GM18526 (cell line): ENCODE results near the gene KYAT1.

ENCODE experiments used
- POLR2A ChIP-seq: IDR thresholded peaks from 3 replicates; pipeline ENCODE4 v1.6.1; 2011; ENCODE audit not compliant: insufficient read length; ENCODE audit errors: extremely low read depth

The KYAT1 gene

DNA sequence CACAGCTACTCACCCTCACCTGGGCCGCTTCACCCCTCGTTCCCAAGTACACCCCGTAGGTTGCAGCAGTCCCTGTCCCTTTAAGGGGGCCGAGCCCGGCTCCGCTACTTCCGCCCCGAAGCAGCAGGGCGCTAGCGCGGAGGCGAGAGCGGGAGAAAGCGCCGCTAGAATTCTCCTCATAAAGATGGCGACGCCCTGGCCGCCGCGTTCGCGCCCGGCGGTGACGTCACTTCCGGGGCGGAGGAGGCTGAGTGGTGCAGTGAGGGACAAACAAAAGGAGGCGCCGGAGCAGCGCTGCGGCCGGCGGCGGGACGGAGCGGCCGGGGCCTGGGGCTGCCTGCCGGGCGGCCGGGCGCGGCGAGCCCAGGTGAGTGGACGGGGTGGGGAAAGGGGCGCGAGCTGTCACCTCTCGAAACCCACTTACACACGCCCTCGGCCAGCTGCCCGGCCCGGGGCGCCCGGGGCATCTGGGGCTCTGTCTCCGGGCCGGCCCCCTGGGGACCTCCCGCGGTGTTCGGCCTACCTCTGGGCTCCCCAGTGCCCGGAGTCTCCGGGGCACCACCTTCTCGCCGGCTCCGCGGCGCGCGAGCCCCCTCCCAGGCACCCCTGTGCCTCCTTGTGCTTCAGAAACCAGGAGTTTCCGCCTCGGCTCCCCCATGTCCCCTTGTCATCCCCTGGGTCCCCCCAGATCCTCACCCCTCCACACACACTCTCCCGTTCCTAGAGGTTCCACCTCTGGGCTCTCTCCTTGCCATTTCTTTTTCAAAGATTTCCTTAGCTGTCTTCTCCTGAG, at the start of gene KYAT1, which contains the start of gene LRRC8A:
Gene KYAT1, minus strand, starts transcription at position 67 of the 793 bp plus-strand sequence. CDS start 36,545 bp downstream, outside the sequence.
Gene LRRC8A, plus strand, starts transcription at position 250 of the 793 bp plus-strand sequence. CDS start 25,032 bp downstream, outside the sequence.
- peak; percentile 61 for TF ChIP-seq POLR2A

DNA sequence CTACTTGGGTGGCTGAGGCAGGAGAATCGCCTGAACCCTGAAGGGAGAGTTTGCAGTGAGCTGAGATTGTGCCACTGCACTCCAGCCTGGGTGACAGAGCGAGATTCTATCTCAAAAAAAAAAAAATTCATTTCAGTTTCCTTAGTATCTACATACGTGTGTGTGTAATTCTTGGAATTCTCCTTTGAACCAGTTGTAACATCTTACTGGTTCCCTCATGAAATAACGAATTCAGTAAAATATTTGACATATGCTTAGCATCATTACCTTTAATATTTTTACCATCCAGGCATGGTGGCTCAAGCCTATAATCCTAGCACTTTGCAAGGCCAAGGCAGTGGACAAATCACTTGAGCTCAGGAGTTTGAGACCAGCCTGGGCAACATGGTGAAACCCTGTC, 47.8 kb upstream of the KYAT1 start:
- no peak for TF ChIP-seq POLR2A

DNA sequence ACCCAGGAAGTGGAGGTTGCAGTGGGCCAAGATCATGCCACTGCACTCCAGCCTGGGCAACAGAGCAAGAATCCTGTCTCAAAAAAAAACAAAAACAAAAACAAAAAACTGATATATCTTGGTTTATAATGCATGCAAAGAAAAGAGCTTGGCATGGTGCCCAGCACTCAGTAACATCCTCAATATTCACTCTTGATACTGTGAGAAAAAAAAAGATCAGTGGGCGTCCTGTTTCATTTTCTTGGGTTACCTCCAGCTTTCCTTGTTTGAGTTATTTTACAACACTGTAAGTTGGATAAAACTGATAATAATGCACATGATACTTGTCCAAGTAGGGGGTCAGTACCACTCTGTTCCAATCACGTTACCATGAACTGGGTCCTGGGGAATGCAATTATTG, 46.9 kb upstream of the KYAT1 start:
- no peak for TF ChIP-seq POLR2A

DNA sequence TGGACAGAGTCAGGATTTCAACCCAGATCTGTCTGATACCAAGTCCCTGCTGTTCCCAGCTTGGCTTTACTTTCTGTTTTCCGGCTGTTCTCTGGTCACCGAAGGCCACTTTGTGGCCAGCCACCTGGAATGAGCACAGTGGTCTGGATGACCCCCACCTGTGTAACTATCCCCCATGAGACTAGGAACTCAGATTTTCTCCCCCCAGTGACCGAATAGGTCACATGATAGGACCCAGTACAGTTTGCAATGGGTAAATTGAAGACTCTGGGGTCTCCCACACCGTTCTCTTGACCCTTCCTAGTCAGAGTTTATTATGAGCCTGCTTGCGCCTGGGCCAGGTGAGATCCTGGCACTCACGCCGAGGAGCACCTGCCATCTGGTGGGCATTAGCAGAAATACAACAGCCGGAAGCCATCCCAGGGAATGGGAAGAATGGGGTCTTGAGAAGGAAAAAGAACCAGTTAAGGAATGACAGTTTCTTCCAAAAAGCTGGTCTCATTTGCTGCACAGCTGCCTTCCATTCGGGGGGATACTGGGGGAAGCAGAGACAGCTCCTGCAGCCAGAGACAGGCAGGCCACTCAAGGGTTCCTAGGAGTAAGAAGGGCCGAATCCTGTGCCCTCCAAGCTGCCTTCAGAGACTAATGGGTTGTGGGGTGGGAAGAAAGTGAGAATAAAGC, 46.1 kb upstream of the KYAT1 start:
- no peak for TF ChIP-seq POLR2A

DNA sequence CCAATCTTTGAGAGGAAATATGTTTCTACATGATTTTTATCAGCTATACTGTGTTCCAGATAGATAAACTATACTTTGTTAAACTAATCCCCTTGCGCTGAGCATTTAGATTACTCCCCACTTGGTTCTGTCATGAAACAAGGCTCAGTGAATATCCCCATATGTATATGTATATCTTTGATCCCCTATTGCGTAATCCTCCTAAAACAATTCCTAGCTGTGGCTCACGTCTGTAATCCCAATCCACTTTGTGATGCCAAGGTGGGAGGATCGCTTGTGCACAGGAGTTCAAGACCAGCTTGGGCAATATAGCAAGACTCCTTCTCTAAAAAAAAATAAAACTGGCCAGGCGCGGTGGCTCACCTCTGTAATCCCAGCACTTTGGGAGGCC, 41.7 kb upstream of the KYAT1 start:
- TF ChIP-seq POLR2A, result no peak

DNA sequence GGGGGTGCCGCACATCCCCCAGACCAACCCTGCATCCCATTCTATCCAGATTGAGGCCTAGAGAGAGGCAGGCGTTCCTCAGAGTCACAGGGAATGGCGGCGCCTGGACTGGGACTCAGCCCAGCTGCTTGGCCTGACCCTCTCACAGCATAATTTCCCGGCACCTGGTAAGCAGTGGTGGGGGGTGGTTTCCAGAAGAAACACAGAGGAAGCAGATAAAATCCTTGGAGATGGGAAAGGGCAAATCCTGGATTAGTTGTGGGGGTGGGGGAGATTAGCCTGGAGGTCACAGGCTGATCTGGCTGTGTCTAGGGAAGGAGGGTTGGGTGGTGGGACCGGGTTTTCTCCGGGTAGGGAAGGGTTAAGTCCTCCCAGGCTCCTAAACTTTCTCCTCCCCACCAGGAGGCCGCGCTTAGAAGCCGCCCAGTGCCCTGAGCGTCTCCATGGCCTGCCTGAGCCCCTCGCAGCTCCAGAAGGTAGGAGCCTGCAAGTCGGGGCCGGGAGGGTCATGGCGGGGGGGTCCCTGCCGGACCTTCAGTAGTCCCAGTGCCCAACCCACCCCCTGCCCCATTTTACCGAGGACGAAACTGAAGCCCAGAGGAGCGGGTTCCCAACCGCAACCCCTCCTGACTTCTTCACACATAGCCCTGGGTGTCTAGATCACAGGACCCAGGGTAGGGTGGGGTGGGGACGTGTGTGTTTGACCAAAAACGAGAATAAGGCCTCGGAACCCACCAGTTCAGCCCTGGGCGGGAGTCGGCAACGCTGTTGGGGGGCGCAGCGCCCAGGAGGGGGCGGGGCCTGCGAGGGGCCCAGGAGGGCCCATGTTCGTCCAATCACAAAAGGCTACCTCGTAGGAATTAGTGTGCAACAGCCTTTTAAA, 40.4 kb upstream of the KYAT1 start:
- no peak for TF ChIP-seq POLR2A

DNA sequence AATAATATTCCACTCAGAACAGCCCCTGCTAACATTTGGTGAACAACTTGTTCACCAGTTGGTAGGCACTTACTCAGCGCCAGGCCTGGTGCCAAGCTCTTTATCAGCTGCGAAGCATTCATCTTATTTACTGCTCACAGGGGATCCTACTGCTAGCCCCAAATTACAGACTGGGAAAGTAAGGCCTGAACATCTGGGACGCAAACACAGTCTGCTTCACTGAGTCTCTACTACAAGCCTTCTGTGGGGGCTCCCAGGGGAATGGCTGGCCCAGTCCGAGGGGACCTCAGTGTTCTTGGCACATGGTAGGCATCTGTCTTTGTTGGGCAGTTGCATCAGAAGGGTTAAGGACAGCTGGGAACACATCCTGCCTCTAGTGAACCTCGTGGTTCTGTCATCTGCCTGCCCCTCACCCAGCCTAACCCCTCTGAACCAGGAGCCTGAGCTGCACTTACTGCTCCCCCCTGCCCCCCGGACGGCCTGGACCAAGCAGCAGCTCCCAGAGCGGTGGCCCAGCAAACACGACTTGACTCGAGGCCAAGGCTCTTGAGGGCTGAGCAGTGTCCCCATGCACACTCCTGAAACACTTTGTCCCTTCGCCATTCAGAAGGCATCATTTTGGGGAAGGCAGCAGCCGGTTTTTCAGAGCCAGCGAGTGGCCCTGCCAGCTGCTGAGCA, 38.8 kb upstream of the KYAT1 start, which contains the start of gene PHYHD1:
Gene PHYHD1, plus strand, starts transcription at position 602 of the 678 bp plus-strand sequence. CDS start 1,342 bp downstream, outside the sequence.
- TF ChIP-seq POLR2A, result no peak

DNA sequence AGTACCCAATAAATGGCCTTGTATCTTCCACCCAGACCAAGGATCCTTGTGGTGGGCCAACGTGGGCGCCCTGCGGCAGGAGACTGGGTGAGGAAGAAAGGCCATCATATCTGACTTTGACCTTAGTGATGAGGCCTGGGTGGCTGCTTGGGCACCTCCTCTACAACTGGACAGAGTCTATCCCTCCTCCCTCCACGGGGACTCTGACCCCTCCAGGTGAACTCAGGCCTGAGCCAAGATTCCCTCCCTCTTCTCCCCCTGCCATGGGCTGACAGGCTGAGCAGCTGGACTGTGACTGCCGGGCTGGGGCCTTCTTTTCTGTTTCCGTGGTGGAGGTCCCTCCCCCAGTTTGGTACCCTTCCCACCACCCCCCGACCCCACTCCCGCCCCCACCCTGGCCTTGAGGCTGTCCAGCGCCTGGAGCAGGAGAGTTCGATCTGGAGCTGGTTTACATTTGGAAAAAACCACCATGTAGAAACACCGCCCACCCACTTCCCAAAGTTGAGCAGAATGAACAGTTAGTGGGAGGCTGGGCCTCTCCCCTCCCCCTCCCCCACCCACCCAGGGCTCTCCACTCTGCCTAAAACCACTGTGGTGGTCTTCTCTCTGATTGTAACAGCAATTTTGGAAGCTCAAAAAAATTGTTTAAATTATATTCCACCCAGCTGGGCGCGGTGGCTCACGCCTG, 37.8 kb upstream of the KYAT1 start:
- TF ChIP-seq POLR2A, result no peak

DNA sequence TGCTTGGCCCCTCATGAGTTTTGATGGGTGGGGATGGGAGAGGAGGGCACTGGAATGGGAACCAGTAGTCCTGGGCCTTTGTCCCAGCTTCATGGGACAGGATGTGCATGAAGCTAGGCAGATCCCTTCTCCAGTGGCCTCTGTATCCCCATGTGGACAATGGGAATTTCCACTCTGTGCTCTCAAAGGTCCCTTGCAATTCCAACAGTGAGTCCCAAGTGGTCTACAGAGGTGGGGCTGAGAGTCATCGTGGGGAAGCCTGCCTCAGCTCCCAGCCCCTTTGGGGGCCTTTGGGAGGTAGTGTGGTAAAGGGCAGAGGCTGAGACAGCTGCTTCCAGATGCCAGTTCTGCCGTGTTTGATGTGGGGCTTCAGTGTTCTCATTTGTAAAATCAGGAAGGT, 37.2 kb upstream of the KYAT1 start:
- no peak for TF ChIP-seq POLR2A

DNA sequence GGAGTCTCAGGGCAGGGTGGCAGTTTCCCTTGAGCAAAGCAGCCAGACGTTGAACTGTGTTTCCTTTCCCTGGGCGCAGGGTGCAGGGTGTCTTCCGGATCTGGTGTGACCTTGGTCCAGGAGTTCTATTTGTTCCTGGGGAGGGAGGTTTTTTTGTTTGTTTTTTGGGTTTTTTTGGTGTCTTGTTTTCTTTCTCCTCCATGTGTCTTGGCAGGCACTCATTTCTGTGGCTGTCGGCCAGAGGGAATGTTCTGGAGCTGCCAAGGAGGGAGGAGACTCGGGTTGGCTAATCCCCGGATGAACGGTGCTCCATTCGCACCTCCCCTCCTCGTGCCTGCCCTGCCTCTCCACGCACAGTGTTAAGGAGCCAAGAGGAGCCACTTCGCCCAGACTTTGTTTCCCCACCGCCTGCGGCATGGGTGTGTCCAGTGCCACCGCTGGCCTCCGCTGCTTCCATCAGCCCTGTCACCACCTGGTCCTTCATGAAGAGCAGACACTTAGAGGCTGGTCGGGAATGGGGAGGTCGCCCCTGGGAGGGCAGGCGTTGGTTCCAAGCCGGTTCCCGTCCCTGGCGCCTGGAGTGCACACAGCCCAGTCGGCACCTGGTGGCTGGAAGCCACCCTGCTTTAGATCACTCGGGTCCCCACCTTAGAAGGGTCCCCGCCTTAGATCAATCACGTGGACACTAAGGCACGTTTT, 35.5 kb upstream of the KYAT1 start:
- no peak for TF ChIP-seq POLR2A

DNA sequence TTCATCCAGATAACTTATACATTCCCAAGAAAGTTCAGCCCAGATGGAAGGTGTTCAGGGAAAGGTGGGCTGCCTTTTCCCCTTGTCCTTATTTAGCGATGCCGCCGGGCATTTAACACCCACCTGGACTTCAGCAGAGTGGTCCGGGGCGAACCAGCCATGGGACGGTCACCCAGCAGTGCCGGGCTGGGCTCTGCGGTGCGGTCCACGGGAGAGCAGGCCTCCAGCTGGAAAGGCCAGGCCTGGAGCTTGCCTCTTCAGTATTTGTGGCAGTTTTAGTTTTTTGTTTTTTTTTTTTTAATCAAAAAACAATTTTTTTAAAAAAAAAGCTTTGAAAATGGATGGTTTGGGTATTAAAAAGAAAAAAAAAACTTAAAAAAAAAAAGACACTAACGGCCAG, 35.0 kb upstream of the KYAT1 start:
- TF ChIP-seq POLR2A, result no peak

DNA sequence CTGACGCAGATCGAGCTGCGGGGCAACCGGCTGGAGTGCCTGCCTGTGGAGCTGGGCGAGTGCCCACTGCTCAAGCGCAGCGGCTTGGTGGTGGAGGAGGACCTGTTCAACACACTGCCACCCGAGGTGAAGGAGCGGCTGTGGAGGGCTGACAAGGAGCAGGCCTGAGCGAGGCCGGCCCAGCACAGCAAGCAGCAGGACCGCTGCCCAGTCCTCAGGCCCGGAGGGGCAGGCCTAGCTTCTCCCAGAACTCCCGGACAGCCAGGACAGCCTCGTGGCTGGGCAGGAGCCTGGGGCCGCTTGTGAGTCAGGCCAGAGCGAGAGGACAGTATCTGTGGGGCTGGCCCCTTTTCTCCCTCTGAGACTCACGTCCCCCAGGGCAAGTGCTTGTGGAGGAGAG, 34.5 kb upstream of the KYAT1 start:
- TF ChIP-seq POLR2A, result no peak

DNA sequence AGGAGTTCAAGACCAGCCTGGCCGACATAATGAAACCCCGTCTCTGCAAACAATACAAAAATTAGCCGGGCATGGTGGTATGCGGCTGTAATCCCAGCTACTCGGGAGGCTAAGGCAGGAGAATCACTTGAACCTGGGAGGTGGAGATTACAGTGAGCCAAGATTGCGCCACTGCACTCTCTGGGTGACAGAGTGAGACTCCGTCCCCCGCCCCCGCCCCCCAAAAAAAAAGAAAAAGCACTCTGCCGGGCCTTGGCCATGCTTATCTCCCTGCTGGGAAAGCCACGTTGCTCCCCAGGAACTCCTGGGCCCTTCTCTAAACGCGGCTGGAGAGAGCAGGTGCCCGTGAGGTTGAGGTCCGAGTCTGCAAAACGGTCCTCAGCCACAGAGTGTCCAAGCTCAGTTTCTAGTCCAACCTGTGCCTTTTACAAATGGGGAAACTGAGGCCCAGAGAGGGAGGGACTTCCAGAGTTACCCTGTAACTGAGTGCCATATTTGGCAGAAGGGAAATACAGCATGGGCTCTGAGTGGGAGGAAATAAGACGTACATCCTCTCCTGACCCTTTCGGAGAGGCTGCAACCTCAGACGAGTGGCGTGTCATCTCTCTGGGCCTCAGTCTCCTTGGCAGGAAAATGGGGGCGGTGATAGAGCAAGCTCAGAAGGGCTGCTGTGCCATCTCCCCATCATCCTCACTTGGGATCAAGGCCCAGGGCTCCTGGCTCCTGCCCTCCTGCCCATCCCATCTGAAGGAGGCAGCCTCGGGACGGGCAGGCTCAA, 32.4 kb upstream of the KYAT1 start:
- no peak for TF ChIP-seq POLR2A
